Vagina (tissue), 2 donors: Measurements from ENCODE around the gene MMP11. TPM values are rescaled to one million over a fixed set of nuclear protein-coding genes. Genes with fewer than 3 reads are reported as not detected.

ENCODE experiments used
- DNase-seq, 2 donors: peaks; one replicate each; pipeline ENCODE4 v3.0.0-alpha.2; 2017; ENCODE audit errors: extremely low spot score in 2 of 2
- H3K27ac ChIP-seq: fragments of 200-600 bp; sonication (generic); one replicate; pipeline ENCODE4 v1.5.1; 2019
- H3K27me3 ChIP-seq: fragments of 200-600 bp; sonication (generic); one replicate; pipeline ENCODE4 v1.5.1; 2019
- H3K36me3 ChIP-seq, 2 donors: fragments of 200-600 bp; sonication (generic); one replicate each; pipeline ENCODE4 v1.5.1; 2017 to 2019
- H3K4me1 ChIP-seq: fragments of 200-600 bp; sonication (generic); one replicate; pipeline ENCODE4 v1.5.1; 2019
- H3K4me3 ChIP-seq, 2 donors: fragments of 200-600 bp; sonication (generic); 1 replicate in 1 of 2; 2 replicates in 1 of 2; pipeline ENCODE4 v1.5.1; 2016 to 2019
- H3K9me3 ChIP-seq: fragments of 200-600 bp; sonication (generic); one replicate; pipeline ENCODE4 v1.5.1; 2019
- POLR2A ChIP-seq, 2 donors: fragments of 450-650 bp; IDR thresholded peaks; one replicate each; pipeline ENCODE4 v1.6.1; 2017; ENCODE audit warnings: antibody characterized with exemption in 2 of 2, mild to moderate bottlenecking in 2 of 2, moderate library complexity in 2 of 2
- POLR2AphosphoS5 ChIP-seq, 2 donors: sonication (generic); formaldehyde crosslinking; IDR thresholded peaks; one replicate each; pipeline ENCODE4 v1.9.0; 2017; ENCODE audit warnings: antibody characterized with exemption in 2 of 2, mild to moderate bottlenecking in 2 of 2, low read depth in 1 of 2; ENCODE audit not compliant: insufficient read depth in 1 of 2
- intact Hi-C: fragments of 100-400 bp; cut with DNase I; formaldehyde crosslinking; loops from one replicate; pipeline ENCODE4 v1.15.1; 2023
- total RNA-seq: library from RNA; depleted of rRNA; stranded (reverse); fragments of >200 nt; gene quantifications from one replicate; pipeline ENCODE4 v1.2.3, GENCODE V29; 2016
- TF ChIP-seq, protein P1 (sequence below), 3 experiments: fragments of 450-650 bp in 2 of 3; fragments of 200-600 bp in 1 of 3; sonication (generic) in 1 of 3; IDR thresholded peaks; one replicate each; pipeline ENCODE4 v1.5.1; 2017 to 2019; ENCODE audit warnings: antibody characterized with exemption in 3 of 3, mild to moderate bottlenecking in 2 of 3, moderate library complexity in 2 of 3

Gene MMP11
- total RNA-seq, 1 donor from 2014 or later = 6.4 TPM

DNA sequence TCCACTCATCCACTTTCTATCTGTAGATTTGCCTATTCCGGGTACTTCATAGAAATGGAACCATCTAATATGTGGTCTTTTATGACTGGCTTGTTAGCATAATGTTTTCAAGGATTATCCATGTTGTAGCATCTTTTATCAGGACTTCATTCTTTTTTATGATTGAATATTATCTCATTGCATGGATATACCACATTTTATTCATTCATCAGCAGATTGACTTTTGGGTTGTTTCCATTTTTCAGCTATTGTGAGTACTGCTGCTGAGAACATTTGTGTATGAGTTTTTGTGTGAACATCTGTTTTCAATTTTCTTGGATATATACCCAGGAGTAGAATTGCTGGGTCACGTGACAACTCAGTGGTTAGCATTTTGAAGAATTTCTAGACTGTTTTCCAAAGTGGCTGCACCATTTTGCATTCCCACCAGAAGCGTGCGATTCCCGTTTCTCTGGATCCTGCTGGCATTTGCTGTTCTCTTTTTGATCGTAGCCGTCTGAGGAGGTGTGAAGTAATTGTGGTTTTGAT lies 57.3 kb downstream of the MMP11 start:
- Histone ChIP-seq H3K4me1 (peaks cover 9% of the 10 kb centered on the region), H3K27me3 (no peaks in the 10 kb centered on the region), H3K4me3 (no peak overlapping the region), H3K9me3 (no peaks in the 10 kb centered on the region), H3K36me3 (peaks cover 0 to 50% of the 10 kb centered on the region in 2 donors), H3K27ac (no peak overlapping the region)
- no peak for DNase-seq
- intact Hi-C loops = no loop called here
- TF ChIP-seq POLR2AphosphoS5 (IDR thresholded peaks at IDR 0.05; ENCODE audit: insufficient read depth in 1 of 2, low read depth in 1 of 2) = no peak
- TF ChIP-seq POLR2A (IDR thresholded peaks at IDR 0.05) = no peak
- TF ChIP-seq, protein P1, sequence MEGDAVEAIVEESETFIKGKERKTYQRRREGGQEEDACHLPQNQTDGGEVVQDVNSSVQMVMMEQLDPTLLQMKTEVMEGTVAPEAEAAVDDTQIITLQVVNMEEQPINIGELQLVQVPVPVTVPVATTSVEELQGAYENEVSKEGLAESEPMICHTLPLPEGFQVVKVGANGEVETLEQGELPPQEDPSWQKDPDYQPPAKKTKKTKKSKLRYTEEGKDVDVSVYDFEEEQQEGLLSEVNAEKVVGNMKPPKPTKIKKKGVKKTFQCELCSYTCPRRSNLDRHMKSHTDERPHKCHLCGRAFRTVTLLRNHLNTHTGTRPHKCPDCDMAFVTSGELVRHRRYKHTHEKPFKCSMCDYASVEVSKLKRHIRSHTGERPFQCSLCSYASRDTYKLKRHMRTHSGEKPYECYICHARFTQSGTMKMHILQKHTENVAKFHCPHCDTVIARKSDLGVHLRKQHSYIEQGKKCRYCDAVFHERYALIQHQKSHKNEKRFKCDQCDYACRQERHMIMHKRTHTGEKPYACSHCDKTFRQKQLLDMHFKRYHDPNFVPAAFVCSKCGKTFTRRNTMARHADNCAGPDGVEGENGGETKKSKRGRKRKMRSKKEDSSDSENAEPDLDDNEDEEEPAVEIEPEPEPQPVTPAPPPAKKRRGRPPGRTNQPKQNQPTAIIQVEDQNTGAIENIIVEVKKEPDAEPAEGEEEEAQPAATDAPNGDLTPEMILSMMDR (IDR thresholded peaks at IDR 0.05) = no peak

DNA sequence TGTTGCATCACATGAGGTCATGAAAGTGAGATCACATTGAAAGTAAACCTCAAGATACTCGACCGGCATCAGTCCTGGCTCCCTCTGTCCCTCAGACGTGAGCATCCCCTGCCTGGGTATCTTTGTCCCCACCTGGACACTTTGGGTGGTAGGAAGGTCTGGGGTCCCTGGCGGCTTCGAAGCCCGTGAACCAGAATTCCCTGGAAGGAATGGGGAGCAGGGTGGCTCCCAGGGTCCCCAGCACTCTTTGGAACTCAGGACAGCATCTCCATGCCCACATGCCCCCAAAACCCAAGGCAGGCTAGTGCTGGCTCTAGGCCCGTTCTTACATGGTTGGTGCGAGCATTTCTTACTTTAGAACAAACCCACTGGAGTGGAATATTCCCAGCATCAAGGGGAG lies 58.6 kb downstream of the MMP11 start:
- intact Hi-C loops = no loop called here
- Histone ChIP-seq H3K4me3 (no peak overlapping the region), H3K36me3 (peaks cover 0 to 44% of the 10 kb centered on the region in 2 donors), H3K4me1 (peaks cover 9% of the 10 kb centered on the region), H3K27ac (no peak overlapping the region), H3K9me3 (no peaks in the 10 kb centered on the region), H3K27me3 (no peaks in the 10 kb centered on the region)
- DNase-seq = no peak
- TF ChIP-seq, protein P1 (IDR thresholded peaks at IDR 0.05) = no peak
- no peak for TF ChIP-seq POLR2A (IDR thresholded peaks at IDR 0.05)

DNA sequence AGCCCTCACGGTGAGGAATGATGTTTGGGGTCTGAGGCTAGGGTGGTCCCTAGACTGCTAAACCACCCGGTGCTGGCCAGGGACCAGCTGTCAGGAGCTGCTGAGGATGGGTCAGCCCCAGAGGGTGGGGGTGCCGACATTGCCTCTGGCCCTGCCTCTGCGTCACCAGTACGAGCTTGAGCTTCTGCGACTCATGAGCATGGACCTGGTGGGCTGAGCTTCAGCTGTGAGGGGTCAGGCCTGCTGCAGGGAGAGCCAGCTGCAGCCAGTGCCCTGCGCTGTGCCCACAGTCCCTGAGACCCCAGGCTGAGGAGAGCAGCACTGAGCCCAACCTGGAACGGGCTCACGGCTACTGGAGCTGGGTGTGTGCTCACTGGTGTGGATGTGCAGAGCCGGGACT lies 59.1 kb downstream of the MMP11 start:
- no peaks in the 10 kb centered on the region for H3K27me3 ChIP-seq
- H3K27ac ChIP-seq = no peak overlapping the region
- no peak for DNase-seq
- TF ChIP-seq POLR2AphosphoS5 (IDR thresholded peaks at IDR 0.05; ENCODE audit: insufficient read depth in 1 of 2, low read depth in 1 of 2) = no peak
- TF ChIP-seq, protein P1 (IDR thresholded peaks at IDR 0.05) = no peak
- no peak for TF ChIP-seq POLR2A (IDR thresholded peaks at IDR 0.05)
- intact Hi-C loops = no loop called here
- peaks cover 9% of the 10 kb centered on the region for H3K4me1 ChIP-seq
- H3K4me3 ChIP-seq = no peak overlapping the region
- H3K9me3 ChIP-seq = no peaks in the 10 kb centered on the region
- peaks cover 0 to 38% of the 10 kb centered on the region in 2 donors for H3K36me3 ChIP-seq

DNA sequence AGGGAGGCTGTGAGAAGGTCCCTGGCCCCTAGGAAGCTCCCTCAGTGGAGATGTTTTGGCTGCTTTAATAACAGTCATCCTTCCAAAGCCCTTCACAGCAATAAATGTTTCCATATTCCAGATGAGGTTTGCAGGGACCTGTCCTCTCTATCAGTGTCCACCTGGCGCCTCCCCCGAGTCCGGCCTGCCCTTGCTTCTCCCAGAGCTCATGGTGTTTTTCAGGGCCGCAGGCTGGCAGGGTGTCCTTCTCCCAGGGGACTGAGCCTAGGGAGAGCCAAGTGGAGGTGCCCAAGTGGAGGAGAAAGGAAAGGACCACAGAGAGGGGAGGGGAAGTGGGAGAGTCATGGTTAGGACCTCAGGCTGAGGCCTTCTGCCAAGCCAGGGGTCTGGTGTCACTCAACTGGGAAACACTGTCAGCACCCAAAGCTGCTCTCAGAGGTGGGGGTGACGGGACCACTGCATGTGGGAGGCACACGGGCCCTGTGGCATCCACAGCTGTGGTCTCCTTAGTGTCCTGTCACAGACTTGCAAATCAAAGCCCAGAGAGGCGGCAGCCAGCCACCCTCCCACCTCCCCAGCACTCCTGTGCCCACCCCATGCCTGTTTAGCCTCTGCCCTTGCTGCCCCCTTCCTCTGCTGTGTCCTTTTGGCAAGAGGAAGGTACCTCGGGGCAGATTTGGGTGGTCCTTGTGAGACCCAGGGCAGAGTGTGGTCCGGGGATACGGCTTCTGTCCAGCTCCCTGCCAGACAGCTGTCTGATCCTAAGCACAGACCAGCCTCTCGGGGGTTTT lies 59.8 kb downstream of the MMP11 start:
- DNase-seq = no peak
- H3K36me3 ChIP-seq = peaks cover 0 to 33% of the 10 kb centered on the region in 2 donors
- no peak overlapping the region for H3K27ac ChIP-seq
- no peaks in the 10 kb centered on the region for H3K27me3 ChIP-seq
- no peaks in the 10 kb centered on the region for H3K9me3 ChIP-seq
- intact Hi-C loops = no loop called here
- peaks cover 9% of the 10 kb centered on the region for H3K4me1 ChIP-seq
- no peak overlapping the region for H3K4me3 ChIP-seq
- TF ChIP-seq POLR2AphosphoS5 (IDR thresholded peaks at IDR 0.05; ENCODE audit: insufficient read depth in 1 of 2, low read depth in 1 of 2) = no peak
- no peak for TF ChIP-seq POLR2A (IDR thresholded peaks at IDR 0.05)
- TF ChIP-seq, protein P1 (IDR thresholded peaks at IDR 0.05) = no peak
